ENCODE measurements around the gene RPL22. TPM values are rescaled to one million over a fixed set of nuclear protein-coding genes. Genes with fewer than 3 reads are reported as not detected.
A peak's percentile ranks its signal among the peaks of the same experiment; 100 is the strongest.

The RPL22 gene
- total RNA-seq, 1 donor, result 169 TPM

- no peak for TF ChIP-seq CTCF (IDR thresholded peaks at IDR 0.05; ENCODE audit: insufficient read depth, low read length)
- no peak overlapping the region for H3K4me3 ChIP-seq (ENCODE audit: low read depth, low read length)
These were observed 19.2 kb upstream of the RPL22 start for GRCh38 chr1:6218375-6219164.

GRCh38 chr1:6212193-6212959 lies 13.0 kb upstream of the RPL22 start:
- no peak for TF ChIP-seq CTCF (IDR thresholded peaks at IDR 0.05; ENCODE audit: insufficient read depth, low read length)
- H3K4me3 ChIP-seq (ENCODE audit: low read depth, low read length), result no peak overlapping the region
- DNase-seq (ENCODE audit: low read depth), result no peak

More at GRCh38 chr1:6218375-6219164, 19.2 kb upstream of the RPL22 start:
- no peak for DNase-seq (ENCODE audit: low read depth)

- no peak for DNase-seq (ENCODE audit: low read depth)
These were observed 12.3 kb upstream of the RPL22 start for GRCh38 chr1:6211731-6212130.

GRCh38 chr1:6210591-6211355 lies 11.4 kb upstream of the RPL22 start:
- TF ChIP-seq CTCF (IDR thresholded peaks at IDR 0.05; ENCODE audit: insufficient read depth, low read length), result no peak
- no peak for DNase-seq (ENCODE audit: low read depth)
- H3K4me3 ChIP-seq (ENCODE audit: low read depth, low read length), result no peak overlapping the region

More at GRCh38 chr1:6211731-6212130, 12.3 kb upstream of the RPL22 start:
- no peak overlapping the region for H3K4me3 ChIP-seq (ENCODE audit: low read depth, low read length)
- no peak for TF ChIP-seq CTCF (IDR thresholded peaks at IDR 0.05; ENCODE audit: insufficient read depth, low read length)

GRCh38 chr1:6209661-6210580 lies 10.5 kb upstream of the RPL22 start:
- no peak overlapping the region for H3K4me3 ChIP-seq (ENCODE audit: low read depth, low read length)
- TF ChIP-seq CTCF (IDR thresholded peaks at IDR 0.05; ENCODE audit: insufficient read depth, low read length), result peak; percentile 26
- DNase-seq (ENCODE audit: low read depth), result no peak
